GM19023 (cell line): ENCODE data around the gene ADPGK.

Experiments used
- ATAC-seq: cut with Tn5 transposase; IDR thresholded peaks from one replicate; pipeline ENCODE4 v1.9.1; 2021; ENCODE audit warnings: mild to moderate bottlenecking, moderate library complexity; ENCODE audit not compliant: unreplicated experiment

The ADPGK gene

DNA sequence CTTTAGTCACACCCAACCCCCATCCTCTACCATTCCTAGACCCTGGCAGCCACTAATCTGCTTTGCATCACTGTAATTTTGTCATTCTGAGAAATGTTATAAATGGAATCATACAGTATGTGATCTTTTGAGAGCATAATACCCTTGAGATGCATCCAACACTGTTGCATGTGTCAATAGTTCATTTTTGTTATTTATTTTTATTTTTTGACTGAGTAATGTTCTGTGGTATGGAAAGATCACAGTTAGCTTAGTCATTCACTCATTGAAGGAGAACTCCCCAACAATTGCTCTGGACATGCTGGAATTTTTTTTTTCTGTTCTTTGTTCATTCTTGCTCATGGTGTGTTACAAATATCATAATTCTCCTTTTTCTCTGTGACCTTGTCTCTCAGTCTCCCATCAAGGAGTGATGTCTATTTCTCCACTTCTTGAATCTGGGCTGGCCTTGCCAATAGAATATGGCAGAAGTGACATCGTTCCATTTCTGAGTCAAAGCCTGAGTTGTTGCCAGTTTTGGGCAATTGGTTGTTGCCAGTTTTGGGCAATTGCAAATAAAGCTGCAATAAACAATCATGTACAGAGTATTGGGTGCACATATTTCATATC lies 6.8 kb upstream of the ADPGK start:
- no peak for ATAC-seq

DNA sequence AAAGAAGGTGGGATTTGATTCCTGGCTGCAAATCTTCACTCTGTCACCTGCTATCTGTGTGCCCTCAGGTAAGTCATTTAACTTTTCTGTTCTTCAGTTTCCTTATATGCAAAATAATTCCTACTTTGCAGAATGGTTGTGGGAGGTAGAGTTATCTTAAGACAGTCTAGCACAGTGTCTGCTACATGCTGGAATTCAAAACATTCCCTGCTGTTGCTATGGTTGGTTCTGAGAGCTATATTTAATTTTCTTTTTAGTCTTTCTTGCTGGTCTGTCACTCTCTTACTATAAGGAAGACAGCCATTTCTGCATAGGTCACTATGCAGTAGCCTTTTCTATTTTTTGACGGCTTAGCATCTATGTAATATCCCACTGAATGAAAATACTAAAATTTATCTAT lies 4.0 kb upstream of the ADPGK start:
- no peak for ATAC-seq

DNA sequence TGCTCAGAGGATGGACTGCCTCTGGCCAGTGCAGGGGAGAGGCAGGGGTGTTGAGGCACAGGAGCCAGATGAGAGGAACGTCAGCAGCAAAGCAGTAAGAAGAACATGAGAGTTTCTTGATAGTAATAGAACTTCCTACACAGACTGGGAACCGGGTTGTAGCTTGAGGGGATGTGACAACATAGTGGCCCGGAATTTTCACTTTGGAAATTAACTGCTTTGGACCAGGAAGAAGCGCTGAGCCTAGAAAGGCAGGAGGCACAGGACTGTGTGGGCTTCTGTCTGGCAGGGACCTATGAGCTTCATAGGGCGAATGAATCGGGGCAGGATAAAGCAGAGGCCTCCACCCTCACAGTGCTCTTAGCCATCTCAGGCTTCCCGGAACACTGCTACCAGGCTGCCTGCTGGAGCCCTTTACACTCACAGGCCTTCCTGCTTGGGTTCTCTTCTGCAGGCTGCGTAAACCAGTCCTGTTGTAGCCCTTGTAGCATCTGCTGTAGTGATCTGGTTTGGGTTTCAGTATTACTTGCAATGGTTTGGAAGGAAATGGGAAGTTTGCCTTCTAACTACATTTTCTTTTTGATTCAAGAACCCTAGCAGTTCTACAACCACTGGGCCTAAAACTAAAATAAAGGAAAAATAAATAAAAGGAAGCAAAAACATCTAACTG lies 3.3 kb upstream of the ADPGK start:
- no peak for ATAC-seq

DNA sequence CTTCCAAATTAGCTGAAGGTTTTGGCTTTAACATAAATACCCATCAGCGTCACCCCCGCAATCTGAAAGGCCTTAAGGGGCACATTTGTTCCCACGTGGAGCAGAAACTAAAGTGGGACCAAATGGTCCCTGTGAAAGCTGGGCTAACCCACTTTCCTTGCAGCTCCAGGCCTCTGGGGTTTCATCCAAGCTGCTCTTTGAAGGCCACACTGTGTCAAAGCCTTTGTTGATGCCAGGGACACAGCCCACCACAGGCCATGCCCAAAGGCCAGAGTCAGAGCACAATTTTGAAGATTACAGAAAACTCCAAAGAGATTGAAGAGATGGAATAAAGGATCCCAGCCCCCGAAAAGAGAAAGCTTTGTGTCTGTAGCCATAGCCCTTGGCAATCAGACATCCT lies 2.7 kb upstream of the ADPGK start:
- ATAC-seq = no peak

DNA sequence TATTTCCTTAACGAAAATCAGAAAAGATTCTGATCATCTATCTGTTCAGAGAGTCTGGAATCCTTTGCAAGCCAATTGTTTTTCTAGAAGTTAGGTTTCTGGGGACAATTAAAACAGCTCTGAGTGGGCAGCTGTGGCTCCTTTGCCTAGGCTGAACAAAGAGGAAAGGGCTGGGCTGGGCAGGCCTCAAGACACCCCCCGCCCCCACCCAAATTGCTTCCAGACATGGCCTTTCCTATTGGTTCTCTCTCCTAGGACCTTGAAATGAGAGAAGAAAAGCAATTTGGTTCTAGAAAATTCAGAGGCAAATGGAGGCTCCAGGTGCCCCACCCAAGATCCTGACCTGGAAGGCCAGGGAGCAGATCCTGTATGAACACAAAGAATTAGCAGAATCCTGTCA lies 2.3 kb upstream of the ADPGK start:
- ATAC-seq = no peak

DNA sequence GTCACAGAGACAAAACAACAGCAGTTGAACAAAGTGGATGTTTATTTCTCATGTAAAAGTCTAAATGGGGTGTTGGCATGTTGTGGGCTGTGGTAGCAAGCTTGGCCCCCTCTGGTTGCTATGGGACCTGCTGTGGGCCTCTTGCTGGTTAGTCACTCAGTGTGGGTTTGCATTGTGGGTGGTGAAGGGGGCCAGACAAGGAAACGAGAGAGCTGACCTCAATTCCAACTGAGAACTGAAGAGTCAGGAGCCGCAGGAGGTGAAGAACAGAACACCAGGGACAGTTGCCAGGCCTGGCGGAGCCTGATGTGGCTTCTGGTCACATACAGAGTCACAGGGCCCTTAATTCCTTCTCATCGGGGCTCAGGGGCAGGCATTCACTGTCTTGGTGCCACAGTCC lies 1.9 kb upstream of the ADPGK start:
- no peak for ATAC-seq

DNA sequence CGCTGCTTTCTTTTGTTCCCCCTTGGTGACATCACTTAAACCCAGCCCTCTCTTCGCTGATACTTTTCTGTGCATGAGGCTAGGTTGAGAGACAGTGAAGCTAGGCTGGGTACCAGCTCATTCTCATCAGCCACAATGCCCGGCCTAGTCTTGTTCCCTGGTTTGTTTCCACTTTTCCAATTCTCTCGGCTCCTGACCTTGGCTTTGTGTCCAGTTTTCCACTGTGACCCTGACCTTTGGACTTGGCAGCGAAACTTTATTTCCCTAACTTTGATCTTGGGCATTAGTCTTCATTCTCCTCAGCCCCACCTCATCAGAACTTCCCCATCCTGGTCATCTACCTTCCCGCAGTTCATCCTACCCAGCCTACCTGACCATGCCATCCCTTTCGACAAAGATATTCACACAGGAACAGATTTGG lies 908 bp upstream of the ADPGK start:
- no peak for ATAC-seq

DNA sequence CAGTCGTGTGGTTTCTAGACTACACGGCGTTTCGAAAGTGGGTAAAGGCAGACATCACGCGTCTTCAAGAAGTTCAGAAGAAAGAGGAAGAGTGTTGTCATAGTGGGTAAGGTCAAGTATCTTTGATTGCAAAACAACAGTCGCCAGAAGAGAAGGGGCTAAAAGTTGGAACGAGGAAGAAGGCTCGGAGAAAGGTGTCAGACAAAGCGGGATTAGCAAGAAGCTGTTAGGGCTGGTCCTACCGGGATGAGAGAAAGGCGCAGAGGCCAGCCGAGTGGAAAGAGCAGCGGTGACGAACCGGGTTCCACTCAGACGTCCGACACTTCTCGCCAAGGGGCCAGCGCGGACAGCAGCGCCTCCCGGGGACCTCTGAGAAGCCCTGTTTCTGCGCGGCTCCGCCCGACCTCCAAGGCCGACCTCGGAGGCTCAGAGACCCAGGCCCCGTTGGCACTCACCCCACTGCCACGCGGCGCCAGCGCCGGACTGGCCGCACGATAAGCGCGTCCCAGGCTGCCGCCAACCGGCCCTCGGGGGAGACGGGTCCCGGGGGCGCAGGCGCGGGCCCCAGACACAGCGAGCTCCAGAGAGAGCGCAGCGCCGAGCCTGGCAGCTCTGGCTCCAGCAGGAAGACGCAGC lies 436 bp downstream of the ADPGK start:
- peak; percentile 39 for ATAC-seq

DNA sequence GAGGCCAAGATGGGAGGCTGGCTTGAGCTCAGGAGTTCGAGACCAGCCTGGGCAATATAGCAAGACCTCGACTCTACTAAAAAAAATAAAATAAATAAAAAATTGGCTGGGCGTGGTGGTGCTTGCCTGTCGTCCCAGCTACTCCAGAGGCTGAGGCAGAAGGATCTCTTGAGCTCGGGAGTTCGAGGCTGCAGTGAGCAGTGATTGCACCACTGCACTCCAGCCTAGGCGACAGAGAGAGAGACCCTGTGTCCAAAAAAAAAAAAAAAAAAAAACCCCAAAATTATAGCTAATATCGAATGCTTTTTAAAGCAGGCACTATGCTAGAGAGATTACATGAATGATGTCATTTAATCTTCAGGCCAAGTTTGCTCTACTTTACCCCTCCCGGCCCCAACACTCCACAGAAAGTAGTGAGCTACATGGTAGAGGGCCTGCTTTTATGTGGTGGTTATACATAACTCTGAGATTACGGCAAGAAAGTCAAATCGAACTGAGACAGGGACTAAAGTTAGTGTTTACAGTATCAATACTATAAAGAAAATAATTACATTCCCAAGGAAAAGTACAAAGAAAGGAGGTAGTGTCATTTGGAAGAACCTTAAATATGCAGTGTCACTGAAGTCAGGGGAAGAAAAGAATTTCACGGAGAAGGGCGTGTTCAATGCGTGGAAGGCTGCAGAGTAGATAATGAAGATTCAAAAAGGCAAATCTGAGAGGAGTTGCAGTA lies 1.1 kb downstream of the ADPGK start:
- ATAC-seq = no peak

DNA sequence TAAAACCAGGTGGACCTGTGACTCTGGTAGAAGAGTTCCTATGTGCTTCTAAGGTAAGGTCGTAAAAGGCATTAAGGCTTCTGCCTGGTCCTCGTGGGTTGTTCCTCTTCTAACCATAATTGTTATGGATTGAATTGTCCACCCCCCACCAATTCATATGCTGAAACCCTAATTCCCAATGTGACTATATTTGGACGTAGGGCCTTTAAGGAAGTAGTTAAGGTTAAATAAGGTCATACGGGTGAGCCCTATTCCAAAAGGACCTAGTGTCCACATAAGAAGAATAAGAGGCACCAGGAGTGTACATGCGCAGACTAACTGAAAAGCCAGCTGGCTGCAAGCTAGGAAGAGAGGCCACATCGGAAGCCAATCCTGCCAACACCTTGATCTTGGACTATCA lies 1.9 kb downstream of the ADPGK start:
- ATAC-seq = no peak

DNA sequence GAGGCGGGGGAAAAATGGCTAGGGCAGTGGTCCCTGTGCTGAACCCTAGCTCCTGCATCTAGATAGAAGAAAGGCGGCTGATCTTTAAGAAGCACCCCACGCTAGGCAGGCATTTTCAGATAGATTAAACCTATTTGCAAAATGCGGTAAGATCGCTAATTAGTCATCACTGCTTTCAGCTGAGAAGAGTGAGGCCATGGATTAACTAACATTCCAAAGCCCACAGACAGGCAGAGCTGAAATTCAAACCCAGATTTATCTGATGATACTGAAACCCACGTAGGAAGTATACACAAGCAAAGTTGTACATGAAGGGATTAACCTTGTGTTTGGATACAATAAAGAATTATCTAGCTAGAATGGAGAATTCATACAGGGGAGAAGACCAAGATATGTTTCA lies 4.8 kb downstream of the ADPGK start:
- ATAC-seq = no peak

DNA sequence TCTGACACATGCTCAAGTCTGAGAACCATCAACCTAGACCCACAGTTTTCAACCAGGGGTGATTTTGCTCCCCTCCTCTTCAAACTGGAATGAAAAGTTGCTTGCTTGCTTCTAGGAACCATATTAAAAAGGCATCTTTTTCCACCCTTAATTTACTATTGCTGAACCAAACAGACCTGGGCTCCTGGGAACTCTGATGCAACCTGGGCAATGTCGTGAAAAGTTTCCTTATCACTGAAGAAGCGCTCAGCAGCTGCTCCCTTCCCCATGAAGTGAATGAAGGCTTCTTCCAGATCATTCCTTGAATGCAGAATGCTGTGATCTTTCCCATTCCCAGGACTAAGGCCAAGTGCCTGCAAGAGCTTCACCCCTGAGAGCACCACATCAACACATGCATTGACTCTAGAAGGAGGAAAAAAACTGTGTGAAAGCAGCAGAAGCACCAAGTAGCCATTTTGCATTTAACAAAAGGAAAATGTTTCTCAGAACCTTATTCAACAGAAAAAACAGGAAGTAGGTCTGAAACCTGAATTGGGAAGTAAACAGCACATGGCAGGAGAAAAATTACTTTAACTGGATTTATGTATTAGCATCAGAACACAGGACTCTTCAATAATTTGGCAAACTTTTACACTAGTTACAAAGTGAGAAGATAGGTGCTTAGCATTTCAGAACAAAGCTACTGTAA lies 8.7 kb downstream of the ADPGK start:
- no peak for ATAC-seq

DNA sequence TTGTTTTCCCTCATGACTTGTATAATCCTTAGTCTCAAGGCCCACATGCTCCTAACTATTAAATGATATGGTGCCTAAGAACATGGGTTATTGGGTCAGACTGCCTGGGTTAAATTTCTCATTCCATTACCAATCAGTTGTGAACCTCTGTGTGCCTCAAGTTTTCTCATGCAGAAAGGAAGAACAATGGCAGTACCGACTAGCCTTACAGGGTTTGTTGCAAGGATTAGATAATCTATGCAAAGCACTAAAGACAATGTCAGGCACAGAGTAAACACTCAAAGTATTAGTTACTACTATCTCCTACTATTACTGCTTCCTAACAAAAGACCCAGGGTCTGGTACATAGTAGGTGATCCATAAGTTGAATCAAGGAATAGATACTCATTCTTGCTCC lies 12.2 kb downstream of the ADPGK start:
- no peak for ATAC-seq

DNA sequence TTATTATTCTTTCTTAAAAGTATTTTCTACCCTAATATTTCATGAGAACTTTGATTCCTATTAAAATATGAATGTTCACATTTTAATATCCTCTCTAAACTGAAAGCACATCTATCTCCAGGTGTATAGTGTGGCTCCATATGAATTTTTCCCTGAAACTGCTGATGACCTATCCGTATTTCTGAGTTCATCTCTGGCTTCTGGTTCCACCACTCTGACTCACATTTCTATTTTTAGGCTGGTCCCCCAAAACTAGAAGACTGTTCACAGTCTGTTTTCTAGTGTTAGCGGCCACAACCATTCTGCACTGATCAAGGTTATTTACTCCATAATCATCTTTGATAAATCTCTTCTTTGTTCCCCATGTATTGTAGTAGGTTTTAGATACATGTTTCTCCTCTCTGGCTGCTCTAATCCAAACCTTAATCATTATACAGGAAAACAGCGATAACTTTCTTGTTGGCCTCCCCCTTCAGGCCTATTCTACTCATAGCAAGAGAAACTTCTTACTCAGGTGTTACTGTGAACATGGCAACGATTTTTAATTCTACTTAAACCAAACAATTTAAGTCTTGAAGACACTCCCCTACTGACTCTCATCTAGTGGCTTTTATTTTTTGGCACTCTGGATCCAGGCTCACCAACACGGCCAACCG lies 12.8 kb downstream of the ADPGK start:
- no peak for ATAC-seq

DNA sequence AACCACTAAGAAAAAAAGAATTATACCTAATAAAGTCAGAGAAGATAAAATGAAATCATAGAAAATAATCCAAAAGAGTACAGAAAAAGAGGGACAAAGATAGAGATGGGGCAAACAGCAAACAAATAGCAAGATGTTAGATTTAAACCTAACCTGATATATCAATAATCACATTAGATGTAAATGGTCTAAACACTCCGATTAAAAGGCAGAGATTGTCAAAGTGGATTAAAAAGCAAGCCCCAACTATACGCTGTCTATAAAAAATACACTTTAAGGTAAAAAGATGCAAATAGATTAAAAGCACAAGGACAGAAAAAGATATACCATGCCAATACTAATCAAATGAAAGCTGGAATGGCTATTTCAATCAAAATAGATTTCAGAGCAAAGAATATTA lies 16.8 kb downstream of the ADPGK start:
- ATAC-seq = no peak

DNA sequence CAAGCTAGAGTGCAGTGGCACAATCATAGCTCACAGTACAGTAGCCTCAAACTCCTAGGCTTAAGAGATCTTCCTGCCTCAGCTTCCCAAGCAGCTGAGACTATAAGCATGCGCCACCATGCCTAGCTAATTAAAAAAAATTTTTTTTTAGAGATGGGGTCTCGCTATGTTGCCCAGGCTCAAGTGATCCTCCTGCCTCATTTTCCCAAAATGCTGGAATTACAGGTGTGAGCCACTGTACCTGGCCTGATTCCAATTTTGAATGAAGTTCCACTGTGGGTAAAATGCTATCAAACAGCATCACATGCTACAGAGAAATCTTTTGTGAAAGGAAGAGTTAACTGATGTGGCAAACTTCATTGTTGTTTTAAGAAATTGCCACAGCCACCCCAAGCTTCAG lies 17.5 kb downstream of the ADPGK start:
- ATAC-seq = no peak

DNA sequence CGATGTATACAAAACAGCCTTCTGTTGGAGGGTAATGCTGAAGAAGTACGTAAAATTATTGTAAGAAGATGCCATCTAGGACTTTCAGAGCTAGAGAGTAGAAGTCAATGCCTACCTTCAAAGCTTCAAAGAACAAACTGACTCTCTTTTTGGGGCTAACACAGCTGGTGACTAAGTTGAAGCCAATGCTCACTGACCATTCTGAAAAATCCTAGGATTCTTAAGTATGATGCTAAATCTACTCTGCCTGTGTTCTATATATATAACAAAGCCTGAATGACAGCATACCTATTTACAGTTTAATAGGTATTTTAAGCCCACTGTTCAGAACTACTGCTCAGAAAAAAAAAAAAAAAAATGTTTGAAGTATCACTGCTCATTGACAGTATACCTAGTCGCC lies 18.9 kb downstream of the ADPGK start:
- ATAC-seq = no peak

DNA sequence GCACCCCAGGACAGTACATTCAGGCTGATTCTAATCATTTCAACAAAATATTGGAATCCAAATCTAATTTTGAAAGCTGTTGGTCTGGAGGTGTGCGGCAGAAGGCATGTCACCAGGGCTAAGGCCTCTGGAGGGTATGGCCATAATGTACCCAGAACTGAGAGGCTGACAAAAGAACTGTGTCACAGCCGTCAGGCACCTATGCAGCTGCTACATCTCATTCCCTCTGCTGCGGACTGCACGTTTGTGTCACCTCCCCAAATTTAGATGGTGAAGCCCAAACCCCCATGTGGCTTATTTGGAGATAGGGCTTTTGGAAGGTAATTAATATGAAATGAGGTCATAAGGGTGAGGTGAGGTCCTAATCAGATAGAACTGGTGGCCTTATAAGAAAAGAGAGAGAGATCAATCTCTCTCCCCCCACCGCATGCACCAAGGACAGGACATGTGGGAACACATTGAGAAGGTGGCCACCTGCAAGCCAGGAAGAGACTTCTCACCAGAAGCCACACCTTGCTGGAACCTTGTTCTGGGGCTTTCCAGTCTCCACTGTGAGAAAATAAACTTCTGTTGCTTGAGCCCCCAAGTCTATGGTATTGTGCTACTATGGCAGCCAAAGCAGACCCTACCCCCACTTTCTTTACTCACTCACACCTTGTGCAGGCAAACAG lies 22.8 kb downstream of the ADPGK start:
- no peak for ATAC-seq

DNA sequence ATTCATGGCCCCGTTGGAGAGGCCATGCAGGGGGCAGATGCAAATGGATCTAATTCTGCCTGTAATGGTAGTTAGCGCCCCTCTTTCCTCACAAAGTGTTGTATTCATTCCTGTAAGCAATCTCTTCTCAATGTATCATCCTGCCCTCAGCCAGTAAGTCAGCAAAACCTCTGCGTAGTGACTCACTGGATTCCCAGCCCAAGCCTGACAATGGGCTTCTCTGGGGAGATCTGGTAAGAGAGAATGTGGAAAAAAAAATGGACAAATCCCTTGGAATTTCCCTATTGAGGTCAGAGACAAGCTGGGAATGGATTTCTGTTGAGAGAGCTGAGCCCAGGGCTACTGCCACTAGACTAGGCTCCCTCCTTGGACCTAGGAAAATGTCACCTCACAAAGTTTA lies 25.4 kb downstream of the ADPGK start:
- ATAC-seq = no peak

DNA sequence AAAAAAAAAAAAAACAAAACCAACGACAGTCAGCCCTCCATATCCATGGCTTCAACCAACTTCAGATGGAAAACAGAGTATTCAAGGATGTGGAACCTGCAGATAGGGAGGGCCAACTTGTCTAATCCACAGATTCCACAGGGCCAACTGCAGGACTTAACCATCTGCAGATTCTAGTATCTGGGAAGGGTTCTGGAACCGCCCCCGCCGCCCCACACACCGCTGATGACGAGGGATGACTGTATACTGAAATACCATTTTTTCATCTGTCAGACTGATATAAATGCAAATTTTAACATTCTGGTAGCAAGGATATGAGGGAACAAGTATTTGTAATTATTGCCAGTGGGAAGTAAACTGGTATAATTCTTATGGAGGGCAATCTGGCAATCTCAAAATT lies 29.5 kb downstream of the ADPGK start:
- ATAC-seq = no peak
